Measurements from ENCODE around the gene ERBB3.

- TF ChIP-seq BHLHE40 (IDR thresholded peaks at IDR 0.05; ENCODE audit: borderline replicate concordance) (no peak), FOXM1 (IDR thresholded peaks at IDR 0.05; ENCODE audit: borderline replicate concordance) (no peak), FOXK2 (IDR thresholded peaks at IDR 0.05) (no peak)
Observed at GRCh38 chr12:56114084-56114483, 34.1 kb downstream of the ERBB3 start.

Data from HEK293T (cell line).